ENCODE results near the gene OR2T11.
"Not testable (repeated sequence)": the region's sequence is repeated elsewhere in the genome, so short reads cannot be mapped to it uniquely, and the experiment has no call there.

The OR2T11 gene

DNA sequence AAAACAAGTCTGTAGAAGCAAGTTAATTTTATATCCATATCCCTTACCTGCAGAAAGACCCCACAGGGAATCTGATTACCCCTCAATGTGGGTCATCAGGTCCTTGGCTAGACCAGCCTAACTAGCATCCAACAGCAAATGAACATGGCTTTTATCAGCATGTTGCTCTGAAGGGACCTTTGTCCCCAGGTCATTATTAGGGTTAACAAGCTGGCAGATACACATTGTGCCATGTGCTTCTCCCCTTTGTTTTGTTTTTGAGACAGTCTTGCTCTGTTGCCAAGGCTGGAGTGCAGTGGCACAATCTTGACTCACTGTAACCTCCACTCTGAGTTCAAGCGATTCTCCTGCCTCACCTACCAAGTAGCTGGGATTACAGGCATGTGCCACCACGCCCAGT, at the start of gene OR2T11:
OR2T11 (minus strand) TSS at position 101 of the 400 bp plus-strand sequence. CDS start 7,963 bp downstream, outside the sequence.
- DNase-seq (ENCODE audit: low read depth in 2 of 3, low spot score in 2 of 3): not testable (repeated sequence)

GRCh38 chr1:248681651-248682050, 46.8 kb upstream of the OR2T11 start:
- no peak for DNase-seq (ENCODE audit: low read depth in 2 of 3, low spot score in 2 of 3)

- no peak for DNase-seq (ENCODE audit: low read depth in 2 of 3, low spot score in 2 of 3)
These were observed 35.1 kb upstream of the OR2T11 start for GRCh38 chr1:248670003-248670402.

DNA sequence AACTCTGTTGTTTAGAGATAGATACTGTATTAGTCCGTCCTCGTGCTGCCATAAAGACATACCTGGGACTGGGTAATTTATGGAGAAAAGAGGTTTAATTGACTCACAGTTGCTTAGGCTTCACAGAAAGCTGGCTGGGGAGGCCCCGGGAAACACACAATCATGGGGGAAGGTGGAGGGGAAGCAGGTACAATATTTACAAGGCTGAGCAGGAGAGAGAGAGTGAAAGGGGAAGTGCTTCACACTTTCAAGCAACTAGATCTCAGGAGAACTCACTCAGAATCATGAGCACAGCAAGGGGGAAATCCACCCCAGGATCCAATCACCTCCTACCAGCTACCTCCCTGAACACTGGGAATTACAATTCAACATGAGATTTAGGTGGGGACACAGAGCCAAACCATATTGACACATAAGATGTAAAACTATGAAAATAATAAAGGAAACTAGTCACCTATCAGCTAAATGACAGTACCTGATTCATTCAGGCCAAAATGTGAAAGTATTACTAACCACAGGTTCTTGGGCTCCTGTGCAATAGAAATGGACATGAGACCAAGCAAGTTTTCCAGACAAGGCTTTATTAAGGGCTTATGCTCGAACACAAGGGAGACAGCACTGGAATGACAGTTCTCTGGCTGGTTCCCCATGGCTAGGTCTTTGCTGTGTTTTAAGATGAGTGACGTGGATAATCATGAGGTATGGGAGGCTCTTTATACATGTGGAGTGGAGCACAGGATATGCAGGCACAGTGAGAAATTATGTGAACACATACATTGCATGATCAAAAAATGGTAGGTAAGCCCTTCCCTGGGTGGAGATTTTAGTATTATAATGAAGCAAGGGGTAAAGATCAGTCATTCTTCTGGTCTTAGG, 28.8 kb upstream of the OR2T11 start:
- not testable (repeated sequence) for DNase-seq (ENCODE audit: low read depth in 2 of 3, low spot score in 2 of 3)

GRCh38 chr1:248656797-248657196, 21.9 kb upstream of the OR2T11 start:
- DNase-seq (ENCODE audit: low read depth in 2 of 3, low spot score in 2 of 3): not testable (repeated sequence)

DNA sequence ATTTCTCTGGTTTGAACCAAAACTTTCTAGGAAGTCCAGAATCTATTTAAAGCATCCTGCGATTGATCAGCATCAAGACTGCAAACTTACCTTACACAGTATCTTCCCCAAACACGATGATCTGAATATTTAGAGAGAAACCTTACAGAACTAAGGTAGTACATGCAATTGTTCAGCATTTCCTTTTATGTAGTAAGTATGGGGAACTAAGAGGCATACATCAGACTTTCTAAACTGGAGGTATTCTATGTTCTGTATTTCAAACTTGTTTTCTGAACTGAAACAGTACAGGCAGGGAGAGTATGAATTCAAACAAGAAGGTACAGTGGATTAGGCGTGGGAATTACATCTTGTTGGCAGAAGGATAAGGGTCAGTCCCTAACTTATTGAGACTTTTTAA, 20.5 kb upstream of the OR2T11 start, which contains the start of gene OR2T27:
OR2T27 (minus strand) TSS at position 175 of the 400 bp plus-strand sequence. CDS start 4,644 bp downstream, outside the sequence.
- DNase-seq (ENCODE audit: low read depth in 2 of 3, low spot score in 2 of 3): not testable (repeated sequence)

DNA sequence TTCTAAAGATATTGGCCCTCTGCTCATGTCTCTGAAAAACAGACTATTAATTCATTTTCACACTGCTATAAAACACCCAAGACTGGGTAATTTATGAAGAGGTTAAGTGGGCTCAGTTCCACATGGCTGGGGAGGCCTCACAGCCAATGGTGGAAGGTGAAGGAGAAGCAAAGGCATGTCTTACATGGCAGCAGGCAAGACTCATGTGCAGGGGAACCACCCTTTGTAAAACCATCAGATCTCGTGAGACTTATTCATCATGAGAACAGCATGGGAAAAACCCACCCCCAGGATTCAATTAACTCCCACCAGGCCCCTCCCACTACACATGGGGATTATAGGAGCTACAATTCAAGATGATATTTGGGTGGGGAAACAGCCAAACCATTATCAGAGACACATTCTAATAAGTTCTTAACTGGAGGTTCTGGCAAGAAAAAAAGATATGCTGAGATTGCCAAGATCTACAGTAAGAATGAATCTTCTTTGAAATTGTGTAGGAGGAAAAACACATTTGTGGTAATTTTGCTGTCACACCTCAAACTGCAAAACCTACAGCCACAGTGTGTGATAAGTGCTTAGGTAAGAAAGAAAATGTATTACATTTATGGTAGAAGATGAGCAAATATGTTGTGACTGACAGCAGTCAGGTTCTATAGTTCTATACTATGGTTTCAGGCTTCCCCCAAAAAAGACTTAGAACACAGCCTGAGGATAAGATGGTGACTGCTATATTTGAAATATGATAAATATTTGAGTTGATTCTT, 14.1 kb upstream of the OR2T11 start:
- DNase-seq (ENCODE audit: low read depth in 2 of 3, low spot score in 2 of 3): not testable (repeated sequence)

- not testable (repeated sequence) for DNase-seq (ENCODE audit: low read depth in 2 of 3, low spot score in 2 of 3)
These were observed 10.3 kb upstream of the OR2T11 start, which contains the start of gene OR2T35 for GRCh38 chr1:248645178-248645577. TSS of gene OR2T35 (minus strand) at chr1:248645278. CDS start at chr1:248639258, 6,020 bp downstream.

DNA sequence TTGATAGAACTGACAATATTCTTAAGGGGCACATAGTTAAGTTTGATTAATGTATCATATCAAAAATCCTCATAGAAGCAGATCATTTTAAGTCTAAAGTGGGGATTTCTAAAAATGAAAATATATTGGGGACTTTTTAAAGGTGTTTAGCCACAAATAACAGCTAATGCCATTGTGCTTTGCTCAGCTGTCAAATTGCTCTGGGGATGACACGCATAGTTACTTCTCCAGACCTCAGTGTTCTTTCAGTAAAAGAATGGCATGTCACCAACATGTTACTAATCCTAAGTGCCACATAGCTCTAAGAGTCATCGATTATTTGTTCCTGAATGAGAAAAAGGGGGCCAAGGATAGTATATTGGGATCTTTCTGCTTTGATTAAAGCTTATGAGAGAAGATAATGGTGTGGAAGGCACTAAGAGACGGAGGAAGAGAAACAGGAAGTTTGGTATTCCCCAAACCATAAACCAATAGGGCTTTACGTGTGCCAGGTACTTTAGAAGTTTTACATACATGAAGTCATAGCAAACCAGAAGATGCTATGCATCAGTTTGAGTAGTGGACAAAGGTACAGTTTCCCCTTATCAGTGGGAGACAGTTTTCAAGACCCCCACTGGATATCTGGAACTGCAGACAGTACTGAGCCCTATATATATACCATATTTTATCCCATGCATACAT, 8.2 kb upstream of the OR2T11 start:
- DNase-seq (ENCODE audit: low read depth in 2 of 3, low spot score in 2 of 3): not testable (repeated sequence)

GRCh38 chr1:248641583-248641982, 6.7 kb upstream of the OR2T11 start:
- DNase-seq (ENCODE audit: low read depth in 2 of 3, low spot score in 2 of 3): not testable (repeated sequence)

GRCh38 chr1:248640906-248641305, 6.0 kb upstream of the OR2T11 start:
- not testable (repeated sequence) for DNase-seq (ENCODE audit: low read depth in 2 of 3, low spot score in 2 of 3)

DNA sequence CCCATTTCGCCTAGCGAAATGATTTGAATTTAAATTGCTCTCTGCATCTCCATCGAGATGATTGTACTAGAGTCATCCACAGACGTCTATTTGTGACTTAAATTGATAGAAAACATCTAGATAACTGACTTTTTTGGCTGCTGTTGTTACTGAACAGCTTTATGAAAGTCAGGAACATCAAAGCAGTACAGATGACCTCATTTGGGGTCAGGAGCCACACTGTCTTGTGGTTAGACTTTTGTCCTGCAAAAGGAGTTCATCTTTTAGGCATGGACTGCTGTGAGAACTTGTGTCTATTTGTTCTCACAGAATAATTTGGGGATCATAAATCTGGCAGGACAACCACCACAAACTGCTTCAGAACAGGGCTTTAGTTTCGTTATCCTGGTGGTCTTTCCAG, 4.8 kb upstream of the OR2T11 start:
- not testable (repeated sequence) for DNase-seq (ENCODE audit: low read depth in 2 of 3, low spot score in 2 of 3)

GRCh38 chr1:248636612-248637011, 1.7 kb upstream of the OR2T11 start:
- DNase-seq (ENCODE audit: low read depth in 2 of 3, low spot score in 2 of 3): not testable (repeated sequence)

DNA sequence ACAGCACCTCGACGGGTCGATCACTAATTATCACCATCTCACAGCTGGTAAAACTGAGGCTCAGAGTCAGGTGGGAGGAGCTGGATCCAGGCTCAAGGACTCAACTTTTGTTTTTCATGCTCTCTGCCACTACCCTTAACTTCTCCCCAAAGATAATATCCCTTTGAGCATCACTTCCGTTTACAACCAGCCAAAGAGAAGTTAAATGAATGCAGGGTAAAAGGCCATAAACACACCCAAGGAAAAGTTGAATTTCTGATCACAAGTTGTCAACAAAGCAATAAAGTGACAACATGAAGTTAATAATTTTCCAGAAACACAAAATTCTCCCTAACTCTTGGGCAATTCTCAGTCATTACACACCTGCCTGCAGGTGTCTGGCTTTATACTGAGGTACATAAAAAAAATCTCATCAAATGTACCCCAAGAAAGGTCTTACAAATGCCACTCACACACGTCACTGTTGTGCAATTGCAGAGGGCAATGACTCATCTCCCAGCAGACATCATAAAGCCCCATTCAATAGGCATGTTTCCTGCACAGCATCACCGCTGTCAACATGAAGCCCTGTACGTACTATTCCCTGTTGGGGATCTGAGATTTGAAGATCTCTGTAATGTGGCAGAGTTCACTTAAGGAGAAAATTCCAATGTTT, 3.4 kb downstream of the OR2T11 start:
- DNase-seq (ENCODE audit: low read depth in 2 of 3, low spot score in 2 of 3): no peak

DNA sequence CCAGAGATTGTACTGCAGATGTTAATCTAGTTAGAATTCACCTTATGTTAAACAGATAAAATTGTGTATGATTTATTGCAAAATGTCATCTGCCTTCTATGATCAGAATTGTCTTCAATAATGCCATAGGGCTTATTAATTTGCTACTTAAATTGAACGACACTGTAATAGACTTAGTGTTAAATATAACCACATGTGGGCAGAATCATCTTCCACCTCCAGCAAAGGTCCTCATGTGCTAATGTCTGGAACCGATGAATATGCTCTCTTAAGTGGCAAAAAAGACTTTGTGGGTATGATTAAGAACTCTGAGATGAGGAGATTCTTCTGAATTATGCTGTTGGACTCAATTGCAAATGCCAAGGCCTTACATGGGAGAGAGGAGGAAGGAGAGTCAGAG, 4.3 kb downstream of the OR2T11 start:
- DNase-seq (ENCODE audit: low read depth in 2 of 3, low spot score in 2 of 3): no peak

- DNase-seq (ENCODE audit: low read depth in 2 of 3, low spot score in 2 of 3): no peak
These were observed 6.7 kb downstream of the OR2T11 start for GRCh38 chr1:248627971-248628844.

DNA sequence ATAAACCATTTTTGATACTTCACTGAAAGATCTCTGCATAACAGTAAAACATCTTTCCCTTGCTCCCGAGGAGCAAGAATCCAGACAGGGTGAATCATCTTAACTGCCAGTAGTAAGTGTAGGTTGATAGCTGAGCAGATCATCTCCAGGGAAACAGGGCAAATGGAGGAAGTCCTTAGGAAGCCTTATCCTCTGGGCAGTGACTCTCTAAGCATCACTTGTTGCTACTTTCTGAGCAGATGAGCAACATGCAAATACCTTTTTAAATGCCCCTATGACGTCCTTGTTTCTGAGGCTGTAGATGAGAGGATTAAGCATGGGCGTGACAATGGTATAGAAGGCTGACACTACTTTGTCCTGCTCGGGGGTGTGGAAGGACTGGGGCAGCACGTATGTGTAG, 8.9 kb downstream of the OR2T11 start:
- DNase-seq (ENCODE audit: low read depth in 2 of 3, low spot score in 2 of 3): no peak

DNA sequence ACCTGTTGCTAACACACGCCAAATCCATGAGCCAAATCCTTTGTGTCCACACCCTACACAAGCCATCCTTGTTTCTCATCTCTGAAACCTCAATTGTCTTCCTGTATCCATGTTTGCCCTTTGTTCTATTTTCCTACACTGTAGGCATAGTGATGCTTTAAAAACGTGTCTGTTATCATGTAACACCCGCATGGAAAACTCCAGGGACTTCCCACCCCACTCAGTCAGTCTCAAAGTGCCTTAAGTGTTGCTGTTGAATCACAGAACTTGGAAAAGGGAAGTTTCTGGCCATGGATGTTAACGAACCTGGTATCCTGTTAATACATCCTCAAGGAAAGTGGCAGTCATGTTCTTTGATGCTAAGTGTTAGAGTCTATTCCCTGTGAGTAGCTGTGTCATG, 9.7 kb downstream of the OR2T11 start:
- no peak for DNase-seq (ENCODE audit: low read depth in 2 of 3, low spot score in 2 of 3)

DNA sequence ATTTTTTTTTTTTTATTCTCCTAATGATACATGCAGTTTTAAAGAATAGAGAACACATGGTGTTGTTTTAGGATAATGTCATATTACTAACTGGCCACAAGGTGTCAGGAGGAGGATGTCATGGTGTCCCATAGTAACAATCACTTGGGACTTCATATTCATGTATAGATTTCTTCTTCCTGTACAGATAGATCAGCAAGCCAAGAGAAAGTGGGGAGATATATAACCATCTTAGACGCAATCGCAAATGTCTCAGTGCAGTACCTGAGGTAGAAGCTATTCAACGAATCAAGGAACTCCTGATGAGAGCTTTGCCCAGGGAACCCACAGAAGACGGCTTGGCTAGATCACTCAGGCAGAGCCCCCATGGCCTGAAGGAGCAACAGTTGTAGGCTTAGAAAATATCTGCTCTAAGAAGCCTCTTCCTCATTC, 12.3 kb downstream of the OR2T11 start:
- DNase-seq (ENCODE audit: low read depth in 2 of 3, low spot score in 2 of 3): no peak

DNA sequence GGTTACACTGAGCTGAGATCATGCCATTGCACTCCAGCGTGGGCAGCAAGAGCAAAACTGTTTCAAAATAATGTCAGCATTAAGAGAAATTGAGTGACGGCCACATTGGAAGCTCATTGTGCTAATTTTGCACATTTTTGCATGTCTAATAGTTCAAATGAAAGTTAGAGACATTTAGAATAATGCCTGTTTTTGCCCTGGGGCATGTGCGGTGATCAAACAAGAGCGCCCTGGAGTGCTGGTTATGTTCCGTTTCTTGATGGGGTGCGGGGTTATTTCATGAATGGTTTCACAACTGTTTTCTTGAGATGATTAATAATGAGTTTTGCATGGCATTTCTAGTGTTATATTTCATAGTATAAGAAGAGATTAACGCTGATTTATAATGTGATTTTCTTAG, 13.1 kb downstream of the OR2T11 start:
- no peak for DNase-seq (ENCODE audit: low read depth in 2 of 3, low spot score in 2 of 3)

Data from activated CD8-positive, alpha-beta memory T cell treated with anti-CD3 and anti-CD28 coated beads for 48 hours (primary cell).